ENCODE results near the gene SRGAP2. TPM values are rescaled to one million over a fixed set of nuclear protein-coding genes. Genes with fewer than 3 reads are reported as not detected.
"Not testable (repeated sequence)": the region's sequence is repeated elsewhere in the genome, so short reads cannot be mapped to it uniquely, and the experiment has no call there.

The SRGAP2 gene
- total and polyA plus RNA-seq, 2 donors = 11.4 to 17.8 TPM

DNA sequence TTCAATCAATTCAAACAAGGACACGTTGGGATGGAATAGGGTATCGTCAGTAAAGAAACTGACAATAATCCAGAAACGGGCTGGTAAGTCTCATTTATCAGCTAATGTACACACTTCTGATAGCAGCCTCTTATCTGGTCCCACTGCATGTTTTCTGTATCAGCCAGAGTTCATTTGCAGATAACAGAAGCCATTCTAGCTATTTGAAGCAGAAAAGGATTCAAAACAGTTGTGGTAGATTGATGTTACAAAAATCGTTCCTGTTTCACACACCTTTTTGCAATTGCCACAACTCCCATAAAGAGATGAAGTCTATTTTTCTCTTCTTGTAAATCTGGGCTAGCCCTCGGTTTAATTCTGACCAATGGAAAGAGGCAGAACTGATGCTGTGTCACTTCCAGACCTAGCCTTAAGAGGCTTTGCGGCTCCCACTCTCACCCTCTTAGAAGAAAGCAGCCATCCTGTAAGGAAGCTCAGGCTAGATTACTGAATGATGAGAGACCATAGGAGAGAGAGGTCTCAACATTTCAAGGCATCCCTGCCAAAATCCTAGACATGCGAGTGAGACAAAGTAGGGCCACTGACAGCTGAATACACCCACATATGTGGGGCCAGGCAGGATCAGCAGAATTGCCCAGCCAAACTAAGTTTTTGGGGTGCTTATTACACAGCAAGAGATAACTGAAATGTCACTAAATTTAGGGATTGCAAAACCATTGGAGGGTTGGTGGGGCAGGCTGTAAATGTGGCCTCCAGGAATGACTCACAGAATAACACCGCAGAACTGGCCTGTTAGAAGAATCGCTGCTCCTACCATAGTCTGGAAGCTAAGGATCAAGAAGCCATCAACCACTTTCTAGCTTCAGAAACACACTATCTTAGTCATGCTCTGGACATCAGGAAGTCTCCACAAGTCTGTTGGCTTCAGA lies 25.0 kb upstream of the SRGAP2 start:
- not testable (repeated sequence) for H3K27me3 ChIP-seq (ENCODE audit: control insufficient read depth in 2 of 2, insufficient read depth in 1 of 2, low read length in 1 of 2); H3K4me3 ChIP-seq (ENCODE audit: low read length in 2 of 2); H3K27ac ChIP-seq (ENCODE audit: low read depth in 1 of 2, low read length in 1 of 2); H3K9me3 ChIP-seq (ENCODE audit: control insufficient read depth in 2 of 2, insufficient read depth in 1 of 2, low read length in 1 of 2); DNase-seq (ENCODE audit: low read depth in 6 of 9, low spot score in 9 of 9); H3K4me1 ChIP-seq (ENCODE audit: control insufficient read depth in 2 of 2, insufficient read depth in 2 of 2, low read length in 2 of 2); H3K36me3 ChIP-seq (ENCODE audit: control insufficient read depth in 2 of 2, insufficient read depth in 2 of 2, low read length in 1 of 2)
- WGBS = 98% methylated on average over 9 of the region's 9 CpGs

DNA sequence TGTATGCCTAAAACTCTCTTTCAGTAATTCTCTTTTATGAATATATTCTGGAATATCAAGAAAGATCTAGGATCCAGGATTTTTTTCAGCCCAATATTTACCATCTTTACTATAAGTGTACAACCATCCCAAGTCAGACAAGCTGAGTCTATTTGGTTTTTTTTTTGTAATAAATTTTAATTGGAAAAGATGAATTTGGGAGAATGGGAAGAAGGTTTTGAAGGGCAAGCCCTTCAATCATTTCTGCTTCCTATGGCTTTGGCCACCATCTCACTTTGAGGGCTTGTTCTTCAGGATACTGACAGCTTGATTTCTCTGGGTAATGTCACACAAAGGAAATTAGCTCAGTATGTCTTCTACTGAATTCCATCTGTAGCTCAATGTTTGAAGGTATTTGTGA lies 23.7 kb upstream of the SRGAP2 start:
- H3K27me3 ChIP-seq (ENCODE audit: control insufficient read depth in 2 of 2, insufficient read depth in 1 of 2, low read length in 1 of 2); H3K4me3 ChIP-seq (ENCODE audit: low read length in 2 of 2); H3K4me1 ChIP-seq (ENCODE audit: control insufficient read depth in 2 of 2, insufficient read depth in 2 of 2, low read length in 2 of 2); H3K36me3 ChIP-seq (ENCODE audit: control insufficient read depth in 2 of 2, insufficient read depth in 2 of 2, low read length in 1 of 2); H3K9me3 ChIP-seq (ENCODE audit: control insufficient read depth in 2 of 2, insufficient read depth in 1 of 2, low read length in 1 of 2); DNase-seq (ENCODE audit: low read depth in 6 of 9, low spot score in 9 of 9); H3K27ac ChIP-seq (ENCODE audit: low read depth in 1 of 2, low read length in 1 of 2): not testable (repeated sequence)

DNA sequence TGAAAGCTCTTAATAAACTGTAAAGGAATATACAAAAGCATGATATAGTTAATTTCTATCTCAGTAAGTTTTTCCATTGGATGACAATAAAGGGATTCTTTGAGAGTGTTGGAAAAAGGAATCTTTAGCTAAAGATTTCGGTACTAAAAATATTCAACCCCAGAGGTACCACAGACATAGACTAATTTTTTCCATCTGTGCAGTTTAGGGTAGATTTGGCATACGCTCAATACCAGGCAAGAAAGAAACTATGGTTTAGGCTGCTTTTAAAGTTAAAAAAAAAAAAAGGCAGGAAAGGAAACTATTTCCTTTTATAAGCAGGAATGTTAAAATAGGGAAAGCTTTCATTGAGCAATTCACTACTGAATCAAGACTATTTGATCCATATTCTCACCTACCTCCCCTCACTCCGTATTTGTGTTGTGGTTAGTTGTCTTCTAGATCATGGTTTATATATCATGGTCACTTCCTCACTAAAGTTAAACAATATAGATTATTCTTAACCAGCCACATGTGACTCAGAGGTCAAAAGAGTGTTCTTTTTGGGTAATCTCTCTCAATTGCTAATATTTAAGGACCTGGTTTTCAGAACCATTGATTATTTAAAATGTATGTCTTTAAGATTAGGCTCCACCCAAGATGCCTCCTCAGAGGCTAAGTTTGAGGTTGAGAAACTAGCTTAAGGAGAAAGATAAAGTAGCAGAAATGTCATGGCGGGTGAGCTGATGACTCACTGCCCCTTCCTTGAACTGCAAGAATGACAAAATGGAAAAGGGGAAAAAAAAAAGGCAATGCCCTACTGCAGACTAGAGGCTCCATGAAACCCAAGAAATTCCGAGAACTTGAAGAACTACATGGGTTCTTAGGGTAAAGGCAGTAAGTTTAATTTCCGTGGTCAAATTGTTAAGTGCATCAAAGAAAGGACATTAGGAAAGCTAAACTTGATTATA lies 20.7 kb upstream of the SRGAP2 start:
- not testable (repeated sequence) for H3K4me3 ChIP-seq (ENCODE audit: low read length in 2 of 2); H3K4me1 ChIP-seq (ENCODE audit: control insufficient read depth in 2 of 2, insufficient read depth in 2 of 2, low read length in 2 of 2); H3K36me3 ChIP-seq (ENCODE audit: control insufficient read depth in 2 of 2, insufficient read depth in 2 of 2, low read length in 1 of 2); H3K27ac ChIP-seq (ENCODE audit: low read depth in 1 of 2, low read length in 1 of 2); H3K9me3 ChIP-seq (ENCODE audit: control insufficient read depth in 2 of 2, insufficient read depth in 1 of 2, low read length in 1 of 2); H3K27me3 ChIP-seq (ENCODE audit: control insufficient read depth in 2 of 2, insufficient read depth in 1 of 2, low read length in 1 of 2); DNase-seq (ENCODE audit: low read depth in 6 of 9, low spot score in 9 of 9)
- 93% methylated on average over 3 of the region's 6 CpGs for WGBS

DNA sequence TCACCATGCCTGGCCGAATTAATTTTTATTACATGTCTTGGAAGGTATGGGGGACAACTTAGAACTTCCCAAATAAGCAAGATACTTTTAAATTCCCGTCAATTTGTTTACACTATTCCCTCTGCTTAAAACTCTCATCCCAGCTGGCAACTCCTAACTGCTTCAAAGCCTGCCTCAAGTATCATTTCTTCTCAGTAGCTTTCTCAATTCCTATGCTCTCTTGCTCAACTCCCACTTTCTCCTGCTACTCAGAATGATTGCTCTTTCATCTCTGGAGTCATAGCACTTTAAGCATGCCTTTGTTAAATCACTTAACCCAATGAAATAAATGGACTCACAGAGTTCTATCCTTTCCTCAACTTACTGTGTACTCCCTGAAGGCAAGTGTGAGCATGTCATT lies 19.6 kb upstream of the SRGAP2 start:
- H3K4me3 ChIP-seq (ENCODE audit: low read length in 2 of 2); H3K4me1 ChIP-seq (ENCODE audit: control insufficient read depth in 2 of 2, insufficient read depth in 2 of 2, low read length in 2 of 2); DNase-seq (ENCODE audit: low read depth in 6 of 9, low spot score in 9 of 9); H3K27me3 ChIP-seq (ENCODE audit: control insufficient read depth in 2 of 2, insufficient read depth in 1 of 2, low read length in 1 of 2); H3K36me3 ChIP-seq (ENCODE audit: control insufficient read depth in 2 of 2, insufficient read depth in 2 of 2, low read length in 1 of 2); H3K27ac ChIP-seq (ENCODE audit: low read depth in 1 of 2, low read length in 1 of 2); H3K9me3 ChIP-seq (ENCODE audit: control insufficient read depth in 2 of 2, insufficient read depth in 1 of 2, low read length in 1 of 2): not testable (repeated sequence)
- 100% methylated on average over 1 of the region's 2 CpGs for WGBS

- not testable (repeated sequence) for H3K27me3 ChIP-seq (ENCODE audit: control insufficient read depth in 2 of 2, insufficient read depth in 1 of 2, low read length in 1 of 2); H3K9me3 ChIP-seq (ENCODE audit: control insufficient read depth in 2 of 2, insufficient read depth in 1 of 2, low read length in 1 of 2); H3K27ac ChIP-seq (ENCODE audit: low read depth in 1 of 2, low read length in 1 of 2); H3K4me1 ChIP-seq (ENCODE audit: control insufficient read depth in 2 of 2, insufficient read depth in 2 of 2, low read length in 2 of 2); H3K4me3 ChIP-seq (ENCODE audit: low read length in 2 of 2); DNase-seq (ENCODE audit: low read depth in 6 of 9, low spot score in 9 of 9); H3K36me3 ChIP-seq (ENCODE audit: control insufficient read depth in 2 of 2, insufficient read depth in 2 of 2, low read length in 1 of 2)
- no CpG with 5 or more reads among the region's 3 CpGs for WGBS
These were observed 17.6 kb upstream of the SRGAP2 start for GRCh38 chr1:206185778-206186177.

DNA sequence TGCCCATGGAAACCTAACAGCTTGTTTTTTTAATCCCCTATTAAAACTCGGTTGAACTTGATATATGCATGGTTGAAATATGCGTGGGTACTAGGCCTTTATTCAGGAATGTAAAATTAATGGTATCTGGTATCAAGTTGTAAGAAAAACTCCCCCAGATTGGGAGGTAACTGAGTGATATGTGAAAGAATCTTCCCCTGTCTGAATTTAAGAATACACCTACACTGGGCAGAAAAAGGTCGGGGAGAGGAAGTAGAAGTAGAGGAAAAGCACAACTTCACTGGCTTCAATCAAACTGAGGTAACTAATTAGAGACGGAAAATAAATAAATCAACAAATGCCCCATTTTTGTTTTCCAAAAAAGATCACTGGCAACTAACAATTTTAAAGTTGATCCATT lies 16.5 kb upstream of the SRGAP2 start:
- not testable (repeated sequence) for H3K27me3 ChIP-seq (ENCODE audit: control insufficient read depth in 2 of 2, insufficient read depth in 1 of 2, low read length in 1 of 2); H3K36me3 ChIP-seq (ENCODE audit: control insufficient read depth in 2 of 2, insufficient read depth in 2 of 2, low read length in 1 of 2); H3K27ac ChIP-seq (ENCODE audit: low read depth in 1 of 2, low read length in 1 of 2); H3K4me1 ChIP-seq (ENCODE audit: control insufficient read depth in 2 of 2, insufficient read depth in 2 of 2, low read length in 2 of 2); H3K4me3 ChIP-seq (ENCODE audit: low read length in 2 of 2); H3K9me3 ChIP-seq (ENCODE audit: control insufficient read depth in 2 of 2, insufficient read depth in 1 of 2, low read length in 1 of 2); DNase-seq (ENCODE audit: low read depth in 6 of 9, low spot score in 9 of 9)
- 96% methylated on average over 2 of the region's 4 CpGs for WGBS

DNA sequence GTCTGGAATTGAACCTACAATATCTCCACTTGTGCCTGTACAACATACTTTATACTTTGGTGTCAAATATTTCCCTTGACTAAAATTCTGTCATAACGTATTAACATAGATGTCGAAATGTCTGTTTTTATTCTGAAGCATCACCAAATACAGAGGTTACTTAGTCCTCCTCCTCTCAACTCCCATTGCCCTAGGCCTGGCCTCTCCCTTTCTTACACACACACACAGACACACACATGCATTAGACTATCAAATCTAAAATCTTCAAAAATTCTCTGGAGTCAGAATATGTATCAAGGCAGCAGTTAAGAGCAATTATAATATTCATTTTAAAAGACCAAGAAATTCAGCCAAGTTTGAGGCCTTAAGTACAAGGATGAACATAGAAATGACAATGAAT lies 8.2 kb upstream of the SRGAP2 start:
- not testable (repeated sequence) for H3K27me3 ChIP-seq (ENCODE audit: control insufficient read depth in 2 of 2, insufficient read depth in 1 of 2, low read length in 1 of 2); H3K4me1 ChIP-seq (ENCODE audit: control insufficient read depth in 2 of 2, insufficient read depth in 2 of 2, low read length in 2 of 2); H3K4me3 ChIP-seq (ENCODE audit: low read length in 2 of 2); H3K9me3 ChIP-seq (ENCODE audit: control insufficient read depth in 2 of 2, insufficient read depth in 1 of 2, low read length in 1 of 2); DNase-seq (ENCODE audit: low read depth in 6 of 9, low spot score in 9 of 9); H3K36me3 ChIP-seq (ENCODE audit: control insufficient read depth in 2 of 2, insufficient read depth in 2 of 2, low read length in 1 of 2); H3K27ac ChIP-seq (ENCODE audit: low read depth in 1 of 2, low read length in 1 of 2)
- WGBS = no CpG with 5 or more reads among the region's 2 CpGs

- H3K36me3 ChIP-seq (ENCODE audit: control insufficient read depth in 2 of 2, insufficient read depth in 2 of 2, low read length in 1 of 2); H3K27me3 ChIP-seq (ENCODE audit: control insufficient read depth in 2 of 2, insufficient read depth in 1 of 2, low read length in 1 of 2); H3K4me1 ChIP-seq (ENCODE audit: control insufficient read depth in 2 of 2, insufficient read depth in 2 of 2, low read length in 2 of 2); H3K4me3 ChIP-seq (ENCODE audit: low read length in 2 of 2); DNase-seq (ENCODE audit: low read depth in 6 of 9, low spot score in 9 of 9); H3K9me3 ChIP-seq (ENCODE audit: control insufficient read depth in 2 of 2, insufficient read depth in 1 of 2, low read length in 1 of 2); H3K27ac ChIP-seq (ENCODE audit: low read depth in 1 of 2, low read length in 1 of 2): not testable (repeated sequence)
- 100% methylated on average over 3 of the region's 3 CpGs for WGBS
These were observed 6.5 kb upstream of the SRGAP2 start for GRCh38 chr1:206196748-206197424.

Measured in thymus (tissue), 11 donors.